Keratinocyte (primary cell): ENCODE data around the gene CD200. TPM values are rescaled to one million over a fixed set of nuclear protein-coding genes. Genes with fewer than 3 reads are reported as not detected.
A peak's percentile ranks its signal among the peaks of the same experiment; 100 is the strongest.

Experiments used
- DNase-seq: peaks from one replicate; pipeline ENCODE4 v3.0.0-alpha.2; 2011; ENCODE audit warnings: low read depth, missing footprints, low spot score
- FAIRE-seq: peaks from 2 replicates; lab custom pipeline; 2011; peaks lifted over from hg19 to GRCh38; lab: Jason Lieb, UNC
- H2AFZ ChIP-seq: 2 replicates; pipeline ENCODE4 v1.6.0; 2012; ENCODE audit warnings: low read length, control low read depth, inconsistent platforms; ENCODE audit not compliant: control insufficient read depth
- H3K27ac ChIP-seq: 2 replicates; pipeline ENCODE4 v1.5.1; 2011; ENCODE audit warnings: low read length; ENCODE audit not compliant: control insufficient read depth, insufficient read depth
- H3K27me3 ChIP-seq: 3 replicates; pipeline ENCODE4 v1.6.0; 2011; ENCODE audit warnings: low read length; ENCODE audit not compliant: control insufficient read depth, insufficient read depth; ENCODE audit errors: extremely low read depth
- H3K36me3 ChIP-seq, 2 experiments: 2 replicates in 1 of 2; 3 replicates in 1 of 2; pipeline ENCODE4 v1.5.1; 2011; ENCODE audit warnings: low read length in 2 of 2, mild to moderate bottlenecking in 1 of 2; ENCODE audit not compliant: control insufficient read depth in 2 of 2, insufficient read depth in 2 of 2; ENCODE audit errors: extremely low read depth in 1 of 2
- H3K4me1 ChIP-seq: 3 replicates; pipeline ENCODE4 v1.5.1; 2011; ENCODE audit warnings: low read length; ENCODE audit not compliant: control insufficient read depth, insufficient read depth; ENCODE audit errors: extremely low read depth
- H3K4me2 ChIP-seq: 3 replicates; pipeline ENCODE4 v1.6.0; 2011; ENCODE audit warnings: low read depth, low read length; ENCODE audit not compliant: control insufficient read depth, insufficient read depth; ENCODE audit errors: extremely low read depth
- H3K4me3 ChIP-seq, 3 experiments: fragments of 200-600 bp in 1 of 3; sonication (generic) in 1 of 3; 2 replicates in 2 of 3; 3 replicates in 1 of 3; pipeline ENCODE4 v1.5.1; 2011 to 2016; ENCODE audit warnings: low read length in 3 of 3, mild to moderate bottlenecking in 3 of 3, control low read depth in 2 of 3, inconsistent platforms in 1 of 3, low read depth in 1 of 3, mixed read lengths in 1 of 3, mixed run types in 1 of 3, moderate library complexity in 1 of 3; ENCODE audit not compliant: control insufficient read depth in 2 of 3, insufficient read depth in 2 of 3; ENCODE audit errors: extremely low read depth in 1 of 3
- H3K79me2 ChIP-seq: 2 replicates; pipeline ENCODE4 v1.6.0; 2012; ENCODE audit warnings: low read length; ENCODE audit not compliant: control insufficient read depth, insufficient read depth
- H3K9ac ChIP-seq: 3 replicates; pipeline ENCODE4 v1.6.0; 2011; ENCODE audit warnings: low read length; ENCODE audit not compliant: control insufficient read depth, insufficient read depth; ENCODE audit errors: extremely low read depth
- H3K9me1 ChIP-seq: 3 replicates; pipeline ENCODE4 v1.6.0; 2011; ENCODE audit warnings: low read length; ENCODE audit not compliant: control insufficient read depth, insufficient read depth; ENCODE audit errors: extremely low read depth
- H3K9me3 ChIP-seq: 2 replicates; pipeline ENCODE4 v1.5.1; 2012; ENCODE audit warnings: low read depth, low read length; ENCODE audit not compliant: control insufficient read depth
- H4K20me1 ChIP-seq: 3 replicates; pipeline ENCODE4 v1.6.0; 2011; ENCODE audit warnings: low read length; ENCODE audit not compliant: control insufficient read depth, insufficient read depth; ENCODE audit errors: extremely low read depth
- CTCF ChIP-seq, 3 experiments: IDR thresholded peaks in 1 of 3; conservative IDR thresholded peaks in 1 of 3; optimal IDR thresholded peaks in 1 of 3; 2 replicates in 2 of 3; 3 replicates in 1 of 3; pipeline versions ENCODE3 to v1.5.1; 2011; ENCODE audit warnings: low read length in 3 of 3, mild to moderate bottlenecking in 3 of 3, moderate library complexity in 2 of 3, control low read depth in 1 of 3, inconsistent platforms in 1 of 3; ENCODE audit not compliant: insufficient read depth in 2 of 3; ENCODE audit errors: extremely low read depth in 1 of 3
- EZH2 ChIP-seq: IDR thresholded peaks from one replicate; pipeline ENCODE4 v1.6.1; 2012; ENCODE audit warnings: inconsistent platforms, mild to moderate bottlenecking, low read length, moderate library complexity
- dilution Hi-C: fragments of 300-500 bp; cut with MboI; formaldehyde crosslinking; loops from one replicate; pipeline ENCODE4 v1.7.0; 2020; ENCODE audit warnings: low sequenced_read_pairs; ENCODE audit not compliant: extremely low pct_ligation_motif_present
- polyA plus RNA-seq, 5 experiments: library from polyadenylated mRNA; depleted of rRNA in 3 of 5; stranded (reverse) in 3 of 5; stranded (forward) in 1 of 5; unstranded in 1 of 5; fragments of >200 nt; gene quantifications; 1 replicate in 1 of 5; 2 replicates in 3 of 5; 3 replicates in 1 of 5; pipeline versions ENCODE4 v1.2.1 to v1.2.3, GENCODE V29; 2011 to 2012; ENCODE audit warnings: missing spikeins in 2 of 5, low read depth in 1 of 5, low replicate concordance in 1 of 5

Gene CD200
- polyA plus RNA-seq, 1 donor (not counting 4 experiments of a cell fraction or from before 2014, with no cell fraction given): 0.07 TPM

- Histone ChIP-seq H3K9ac (no peak overlapping the region), H2AFZ (no peak overlapping the region), H3K36me3 (no peaks in the 10 kb centered on the region), H3K27me3 (no peaks in the 10 kb centered on the region), H4K20me1 (no peaks in the 10 kb centered on the region), H3K9me1 (no peaks in the 10 kb centered on the region), H3K4me2 (no peak overlapping the region), H3K79me2 (no peaks in the 10 kb centered on the region), H3K4me1 (peaks cover 12% of the 10 kb centered on the region), H3K4me3 (no peak overlapping the region), H3K9me3 (peaks cover 2% of the 10 kb centered on the region), H3K27ac (no peak overlapping the region)
- dilution Hi-C loops: no loop called here
- FAIRE-seq (no peak), DNase-seq (no peak)
- no peak for TF ChIP-seq CTCF (optimal IDR thresholded peaks at IDR 0.05 in 1 of 3, IDR thresholded peaks at IDR 0.05 in 1 of 3, conservative IDR thresholded peaks at IDR 0.05 in 1 of 3; ENCODE audit: extremely low read depth in 1 of 3, insufficient read depth in 2 of 3, low read length in 3 of 3)
- no peak for TF ChIP-seq EZH2
These were observed 62.9 kb downstream of the CD200 start for GRCh38 chr3:112395896-112396290.

- dilution Hi-C loops: no loop called here
- no peaks in the 10 kb centered on the region for H3K79me2 ChIP-seq
- H3K36me3 ChIP-seq: no peaks in the 10 kb centered on the region
- H3K27me3 ChIP-seq: no peaks in the 10 kb centered on the region
- peaks cover 3% of the 10 kb centered on the region for H3K4me1 ChIP-seq
- no peak for FAIRE-seq
- TF ChIP-seq EZH2: no peak
- no peak for TF ChIP-seq CTCF (optimal IDR thresholded peaks at IDR 0.05 in 1 of 3, IDR thresholded peaks at IDR 0.05 in 1 of 3, conservative IDR thresholded peaks at IDR 0.05 in 1 of 3; ENCODE audit: extremely low read depth in 1 of 3, insufficient read depth in 2 of 3, low read length in 3 of 3)
- no peak for DNase-seq
- H3K4me2 ChIP-seq: no peak overlapping the region
- no peak overlapping the region for H3K27ac ChIP-seq
- H3K9me1 ChIP-seq: no peaks in the 10 kb centered on the region
- H4K20me1 ChIP-seq: no peaks in the 10 kb centered on the region
- peak overlapping the region; percentile 60 for H2AFZ ChIP-seq
- H3K4me3 ChIP-seq: no peak overlapping the region
- H3K9me3 ChIP-seq: peaks cover 1% of the 10 kb centered on the region
- no peak overlapping the region for H3K9ac ChIP-seq
These were observed 64.6 kb downstream of the CD200 start for GRCh38 chr3:112397556-112397955.
